HG03378 (cell line): ENCODE measurements around the gene ITGA2B.

Experiments
- ATAC-seq: cut with Tn5 transposase; IDR thresholded peaks from one replicate; pipeline ENCODE4 v1.9.1; 2021; ENCODE audit warnings: mild to moderate bottlenecking, moderate library complexity; ENCODE audit not compliant: unreplicated experiment

The ITGA2B gene

DNA sequence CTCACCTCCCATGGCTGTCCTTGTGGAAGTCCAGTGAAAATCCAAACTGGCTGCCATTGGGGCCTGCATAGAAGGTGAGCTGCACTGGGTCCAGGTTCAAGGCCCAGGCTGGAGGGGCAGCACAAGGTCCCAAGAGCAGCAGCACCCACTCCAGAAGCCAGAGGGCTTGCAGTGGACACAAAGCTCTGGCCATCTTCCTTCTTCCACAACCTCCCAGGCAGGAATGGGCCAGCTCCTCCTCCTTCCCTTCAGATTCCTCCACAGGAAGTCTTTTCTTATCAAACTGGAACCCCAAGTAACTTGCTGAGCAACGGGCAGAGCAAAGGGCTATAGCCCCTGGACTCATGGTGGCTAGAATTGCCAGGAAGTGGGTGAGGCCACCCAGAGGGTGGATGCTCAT, at the start of gene ITGA2B:
ITGA2B (minus strand) TSS at position 369 of the 400 bp plus-strand sequence; CDS start at position 193, 176 bp downstream.
- ATAC-seq = no peak

DNA sequence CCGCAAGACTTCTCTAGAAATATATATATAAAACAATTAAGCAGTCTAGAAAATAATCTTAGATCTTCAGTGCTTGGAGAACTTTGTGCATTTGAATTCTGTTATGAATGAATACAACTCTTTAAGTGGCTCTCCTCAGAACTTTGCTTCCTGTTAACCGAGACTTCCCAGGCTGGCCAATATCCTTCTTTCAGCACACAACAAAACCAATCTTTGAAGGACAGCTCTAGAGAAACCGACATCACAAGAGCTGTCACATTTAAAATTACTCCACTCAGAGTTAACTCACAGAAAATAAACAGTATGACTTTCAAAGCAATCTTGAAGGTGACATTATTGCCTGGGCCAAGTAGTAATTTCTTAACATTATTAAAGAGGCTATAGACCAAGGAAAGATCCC, 49.7 kb upstream of the ITGA2B start:
- ATAC-seq = no peak

DNA sequence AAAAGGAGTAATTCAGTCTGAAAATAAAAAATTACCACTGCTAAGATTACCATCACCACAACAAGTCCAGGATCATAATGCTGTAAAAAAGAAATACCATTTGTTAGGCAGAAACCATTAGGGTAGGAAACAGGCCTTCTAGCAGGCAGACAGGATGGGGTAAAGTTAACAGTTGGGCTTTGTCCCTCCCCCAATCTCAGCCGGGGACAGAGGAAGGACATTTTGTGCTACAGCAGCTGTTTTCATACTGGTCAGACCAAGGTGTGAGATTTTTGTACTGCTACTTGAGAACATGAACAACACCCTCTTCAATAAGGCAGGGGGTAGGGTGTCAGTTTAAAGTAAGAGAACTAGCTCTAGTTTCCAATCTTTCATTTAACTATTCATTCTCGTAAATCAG, 49.2 kb upstream of the ITGA2B start:
- no peak for ATAC-seq

DNA sequence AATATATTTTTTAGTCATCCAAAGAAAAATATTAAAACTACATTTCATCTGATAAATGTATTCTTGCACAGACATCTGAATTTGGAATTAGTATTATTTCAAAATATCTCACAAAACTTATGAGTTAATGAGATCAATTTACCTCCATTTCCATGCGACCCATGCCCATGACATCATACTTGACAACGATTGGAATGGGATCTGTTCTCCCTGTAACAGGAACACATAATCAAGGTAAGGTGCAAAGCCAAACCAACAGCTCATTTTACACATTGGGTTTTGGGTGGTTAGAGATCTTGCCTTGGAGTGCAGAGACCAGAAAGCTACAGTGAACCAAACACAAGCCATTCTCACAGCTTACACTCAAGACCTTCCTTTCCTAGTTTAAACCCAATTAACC, 46.9 kb upstream of the ITGA2B start:
- ATAC-seq = no peak

DNA sequence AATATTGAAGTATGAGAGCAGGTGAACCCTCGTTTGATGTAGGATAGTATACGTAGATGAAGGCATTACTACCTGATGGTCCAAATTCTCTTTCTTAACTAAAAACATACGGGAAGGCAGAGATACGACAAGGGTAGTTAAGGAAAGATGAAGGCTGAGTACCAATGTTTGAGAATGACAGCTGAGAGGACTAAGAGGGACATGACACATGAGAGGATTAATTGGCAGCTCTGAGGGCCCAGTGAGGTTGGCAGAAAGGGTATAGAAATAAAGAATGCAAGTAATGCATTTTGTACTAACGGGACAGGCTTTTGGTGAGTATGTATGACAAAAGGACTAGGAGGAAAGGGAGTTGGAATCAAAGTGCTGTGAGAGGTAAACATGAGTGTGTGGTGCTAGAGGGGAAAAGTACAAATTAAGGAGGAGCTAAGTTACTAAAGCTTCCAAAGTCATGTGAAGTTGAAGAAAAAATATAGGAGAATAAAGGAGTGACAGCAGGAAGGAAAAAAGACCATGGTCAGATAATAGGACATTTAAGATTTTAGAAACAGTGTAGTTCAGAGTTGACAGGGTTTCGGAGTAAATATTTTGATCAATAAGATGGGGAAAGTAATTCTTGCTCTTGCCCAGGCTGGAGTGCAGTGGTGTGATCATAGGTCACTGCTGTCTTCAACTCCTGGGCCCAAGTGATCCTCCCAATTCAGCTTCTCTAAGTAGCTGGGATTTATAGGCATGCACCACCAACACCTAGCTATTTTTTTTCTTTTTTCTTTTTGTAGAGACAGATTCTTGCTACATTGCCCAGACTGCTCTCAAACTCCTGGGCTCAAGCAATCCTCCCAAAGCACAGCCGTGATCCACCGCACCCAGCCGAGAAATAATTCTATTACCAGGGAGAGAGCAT, 43.1 kb upstream of the ITGA2B start:
- ATAC-seq = no peak

DNA sequence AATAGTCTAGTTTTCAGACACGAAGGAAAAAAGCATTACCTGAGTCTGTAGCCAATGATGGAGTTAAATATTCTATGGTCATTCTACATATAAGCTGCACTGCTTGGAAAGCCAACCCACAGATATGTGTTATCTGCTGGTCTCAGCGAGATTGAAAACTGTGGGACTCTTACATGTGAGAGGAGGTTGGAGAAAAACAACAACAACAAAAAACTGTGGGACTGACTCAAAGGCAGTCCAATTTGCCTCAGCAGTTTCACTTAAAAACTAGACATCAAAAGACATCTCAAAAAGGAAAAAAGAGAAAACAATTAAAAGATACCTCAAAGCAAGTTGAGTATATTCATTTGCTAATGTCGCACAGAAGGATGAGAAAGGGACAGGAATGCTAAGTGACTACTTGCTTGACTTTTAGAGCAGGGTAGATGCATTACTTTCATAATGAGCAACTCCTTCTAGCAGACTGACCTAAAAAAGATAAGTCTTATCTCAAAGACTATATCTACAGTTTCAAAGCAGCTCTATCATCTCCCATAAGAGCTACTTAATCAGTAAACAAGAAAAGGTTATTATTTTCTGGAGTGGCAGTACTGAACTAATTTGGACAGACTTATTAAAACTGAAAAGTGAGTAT, 35.5 kb upstream of the ITGA2B start:
- ATAC-seq = no peak

DNA sequence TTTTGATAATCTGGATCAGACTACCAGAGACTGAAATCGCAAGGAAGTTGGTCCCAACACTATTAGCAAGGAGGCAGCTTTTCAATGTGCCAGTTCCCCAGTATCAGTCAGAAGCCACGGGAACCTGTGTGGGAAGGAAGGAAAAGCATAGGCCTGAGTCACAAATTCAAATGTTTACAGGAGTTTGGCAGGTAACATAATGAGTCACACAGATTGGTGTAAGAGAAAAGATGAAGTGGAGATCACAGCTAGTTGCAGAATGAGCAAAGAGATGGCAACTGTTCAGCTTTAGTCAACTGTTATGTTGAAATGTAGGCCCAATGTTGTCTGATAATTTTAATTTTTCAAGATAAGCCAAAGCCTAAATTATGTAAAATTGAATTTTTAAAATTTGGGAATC, 28.1 kb upstream of the ITGA2B start:
- no peak for ATAC-seq

DNA sequence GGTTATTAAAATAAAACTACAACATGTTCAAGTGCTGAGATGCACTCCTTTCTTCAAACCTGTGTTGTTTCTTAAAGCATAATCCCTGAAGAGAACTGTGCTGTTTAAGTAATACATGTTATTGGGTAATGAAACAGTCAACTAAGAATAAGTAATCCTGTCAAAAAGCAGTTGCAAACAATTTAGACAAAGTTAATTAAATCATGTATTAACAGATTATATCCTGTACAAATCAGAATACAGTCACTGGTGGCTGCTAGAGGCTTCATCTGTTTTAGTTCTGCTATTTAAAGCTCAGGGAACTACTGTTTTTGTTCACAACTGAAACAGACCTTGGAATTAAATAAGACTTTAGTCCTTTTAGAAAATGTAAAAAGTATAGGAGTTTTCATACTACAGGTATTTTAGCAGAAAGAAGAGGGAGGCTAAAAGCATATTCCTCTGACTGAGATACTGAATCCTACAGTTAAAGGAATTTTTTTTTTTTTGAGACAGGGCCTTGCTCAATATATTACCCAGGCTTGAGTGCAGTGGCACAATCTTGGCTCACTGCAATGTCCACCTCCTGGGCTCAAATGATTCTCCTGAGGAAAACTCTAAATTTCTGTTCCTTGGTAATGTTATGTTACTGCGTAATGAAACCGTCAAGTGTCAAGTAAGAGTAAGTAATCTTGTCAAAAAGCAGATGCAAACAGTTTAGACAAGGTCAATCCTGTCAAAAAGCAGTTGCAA, 27.3 kb upstream of the ITGA2B start:
- ATAC-seq = no peak

DNA sequence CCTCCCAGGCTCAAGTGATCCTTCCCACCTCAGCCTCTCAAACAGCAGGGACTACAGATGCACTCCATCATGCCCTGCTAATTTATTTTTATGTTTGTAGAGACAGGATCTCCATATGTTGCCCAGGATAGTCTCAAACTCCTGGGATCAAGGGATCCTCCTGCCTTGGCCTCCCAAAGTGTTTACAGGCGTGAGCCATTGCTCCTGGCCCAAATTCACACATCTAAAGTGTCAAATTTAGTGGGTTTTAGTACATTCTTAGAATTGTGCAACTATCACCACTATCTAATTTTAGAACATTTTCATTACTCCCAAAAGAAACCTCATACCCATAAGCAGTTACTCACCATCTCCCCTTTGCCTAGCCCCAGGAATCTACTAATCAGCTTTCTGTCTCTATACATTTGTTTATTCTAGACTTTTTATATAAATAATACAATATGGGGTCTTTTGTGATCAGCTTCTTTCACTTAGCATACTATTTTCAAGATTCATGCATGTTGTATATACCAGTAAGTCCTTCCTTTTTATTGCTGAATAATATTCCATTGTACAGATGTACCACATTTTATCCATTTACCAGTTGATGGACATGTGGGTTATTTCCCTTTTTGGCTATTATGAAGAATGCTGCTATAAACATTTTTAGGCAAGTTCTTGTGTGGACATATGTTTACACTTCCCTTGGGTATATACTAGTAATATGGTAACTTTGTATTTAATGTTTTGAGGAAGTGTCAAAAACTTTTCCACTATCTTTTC, 25.1 kb upstream of the ITGA2B start:
- ATAC-seq = no peak

DNA sequence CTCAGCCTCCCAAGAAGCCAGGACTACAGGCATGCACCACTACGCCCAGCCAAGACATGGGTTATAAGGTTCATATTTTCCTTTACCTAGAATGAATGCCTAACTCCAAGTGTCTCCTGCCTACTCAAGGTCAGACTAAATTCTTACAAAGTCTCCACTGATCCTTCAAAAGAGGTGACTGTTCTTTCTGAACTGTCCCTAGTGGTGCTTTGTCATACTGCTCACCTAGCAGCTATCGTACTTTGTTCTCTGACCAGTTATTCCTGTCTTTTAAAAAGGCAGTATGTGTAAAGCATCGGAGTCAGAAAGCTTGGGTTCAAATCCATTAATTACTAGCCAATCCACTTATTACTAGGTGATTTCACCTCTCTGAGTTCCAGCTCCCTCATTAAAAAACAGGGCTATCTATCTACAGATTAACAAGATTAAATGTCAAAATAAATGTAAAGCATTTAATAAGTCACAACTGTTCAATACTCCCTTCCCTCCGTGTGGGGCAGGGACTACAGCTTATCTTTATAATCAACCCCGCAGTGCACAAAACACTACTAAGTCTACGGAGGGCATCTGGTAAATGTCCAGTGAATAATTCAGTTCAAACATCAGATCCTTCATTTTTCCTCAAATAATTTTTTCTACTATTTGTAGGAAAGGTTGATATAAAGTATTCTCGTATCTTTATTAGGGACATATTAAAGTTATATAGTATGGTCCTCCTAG, 20.0 kb upstream of the ITGA2B start:
- no peak for ATAC-seq

DNA sequence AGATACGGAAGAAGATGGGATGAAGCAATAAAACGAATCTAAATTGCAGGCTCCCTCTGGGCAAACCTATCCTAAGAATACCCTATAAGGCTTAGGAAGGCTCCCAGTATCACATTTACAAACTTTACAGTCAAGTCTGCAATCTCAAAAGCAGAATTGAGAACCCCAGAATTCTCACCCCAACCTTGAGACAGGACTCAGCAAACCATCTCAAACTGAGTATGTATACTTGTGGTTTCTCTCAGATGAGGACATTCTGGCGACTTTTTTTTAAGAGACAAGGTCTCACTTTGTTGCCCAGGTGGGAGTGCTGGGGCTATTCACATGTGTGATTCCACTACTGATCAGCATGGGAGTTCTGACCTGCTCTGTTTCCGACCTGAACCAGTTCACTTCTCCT, 19.3 kb upstream of the ITGA2B start:
- ATAC-seq = no peak

DNA sequence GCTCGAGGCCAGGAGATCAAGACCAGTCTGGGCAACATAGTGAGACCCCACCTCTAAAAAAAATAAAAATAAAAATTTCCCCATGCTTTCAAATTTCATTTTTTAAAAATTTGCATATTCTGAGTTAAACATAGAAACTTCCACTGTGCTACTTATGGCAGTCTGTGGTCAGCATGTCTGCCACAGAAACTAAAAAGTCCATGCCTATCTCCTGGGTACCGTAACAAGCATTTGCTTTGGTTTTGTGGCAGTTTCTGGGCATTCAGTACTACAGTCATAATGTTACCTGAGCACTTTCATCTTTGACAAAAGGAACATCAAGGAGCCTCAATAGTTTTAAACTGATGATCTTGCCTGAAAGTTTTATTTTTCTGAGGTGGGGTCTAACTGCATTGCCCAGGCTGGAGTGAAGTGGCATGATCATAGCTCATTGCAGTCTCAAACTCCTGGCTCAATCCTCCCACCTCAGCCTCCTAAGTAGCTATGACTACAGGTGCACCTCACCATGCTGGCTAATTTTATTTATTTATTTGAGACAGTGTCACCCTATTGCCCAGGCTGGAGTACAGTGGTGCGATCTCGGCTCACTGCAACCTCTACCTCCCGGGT, 13.2 kb upstream of the ITGA2B start:
- no peak for ATAC-seq

DNA sequence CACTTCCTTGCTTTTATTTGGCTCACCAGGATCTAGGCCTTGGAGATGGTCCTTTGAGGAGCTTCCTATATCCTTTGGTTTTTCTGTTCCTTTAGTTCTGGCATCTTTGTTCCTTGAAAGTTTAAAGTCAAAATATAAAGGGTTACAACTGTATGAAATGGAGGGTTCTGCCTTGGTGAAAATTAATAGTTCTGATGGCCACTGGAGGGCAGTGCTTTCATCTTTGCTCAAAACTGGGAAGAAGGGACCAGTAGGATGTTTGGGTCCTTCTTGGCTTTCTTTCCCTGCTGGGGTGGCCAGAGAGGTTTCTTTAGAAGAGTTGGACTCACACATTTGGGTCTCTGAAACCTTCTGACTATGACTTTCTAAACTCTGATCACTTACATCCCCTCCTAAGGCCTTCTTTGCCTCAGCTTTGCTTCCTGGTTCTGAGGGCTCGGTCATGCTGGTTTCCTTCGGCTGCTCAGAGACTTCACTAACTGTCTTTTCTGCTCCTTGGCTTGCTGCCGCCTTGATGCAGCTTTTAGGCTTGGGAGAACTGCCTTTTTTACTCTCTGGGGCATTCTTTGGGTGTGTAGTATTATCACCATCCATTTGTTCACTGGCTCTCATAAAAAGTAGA, 10.9 kb upstream of the ITGA2B start:
- ATAC-seq = no peak

DNA sequence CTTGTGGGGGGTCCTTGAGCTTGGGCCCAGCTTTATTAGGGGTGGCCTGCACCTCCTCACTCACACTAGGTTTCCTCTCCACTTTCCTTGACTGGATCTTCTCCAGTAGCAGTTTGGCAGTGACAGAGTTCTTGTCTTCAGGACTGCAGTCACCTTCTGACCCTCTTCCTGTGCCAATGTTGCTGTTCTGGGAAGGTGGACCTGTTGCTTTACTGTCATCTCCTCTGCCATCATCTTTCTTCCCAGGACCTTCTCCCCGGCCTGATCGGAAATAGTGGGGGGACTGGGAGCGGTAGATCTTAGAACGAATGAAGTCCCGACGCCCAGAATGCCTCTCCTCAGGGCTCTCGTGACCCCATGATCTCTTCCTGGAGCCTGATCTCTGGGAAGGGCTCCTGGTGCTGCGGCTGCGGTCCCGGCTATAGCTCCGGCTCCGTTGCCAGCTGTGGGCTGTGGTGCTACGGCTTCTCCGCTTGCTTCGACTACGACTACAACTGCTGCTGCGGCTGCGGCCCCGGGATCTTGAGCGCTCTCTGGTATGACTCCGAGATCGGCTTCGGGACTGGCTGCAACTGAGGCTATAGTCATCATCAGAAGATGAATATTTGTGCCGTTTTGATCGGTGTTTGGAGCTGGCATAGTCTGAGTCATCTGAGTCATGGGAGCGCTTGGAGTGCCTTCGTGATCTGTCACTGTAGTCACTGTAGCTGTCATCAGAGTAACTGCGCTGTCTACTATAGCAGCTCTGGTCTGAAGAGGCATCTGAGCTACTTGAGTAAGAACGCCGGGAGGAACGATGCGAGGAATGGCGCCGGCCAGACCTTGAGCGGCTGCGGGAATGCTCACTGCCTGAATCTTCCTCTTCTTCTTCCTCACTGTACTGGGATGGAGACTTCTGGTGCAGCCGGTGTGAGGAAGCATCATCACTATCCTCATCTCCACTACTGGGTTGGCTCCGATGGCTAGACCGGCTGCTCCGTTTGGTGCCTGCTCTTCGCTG, 9.5 kb upstream of the ITGA2B start:
- ATAC-seq = no peak

DNA sequence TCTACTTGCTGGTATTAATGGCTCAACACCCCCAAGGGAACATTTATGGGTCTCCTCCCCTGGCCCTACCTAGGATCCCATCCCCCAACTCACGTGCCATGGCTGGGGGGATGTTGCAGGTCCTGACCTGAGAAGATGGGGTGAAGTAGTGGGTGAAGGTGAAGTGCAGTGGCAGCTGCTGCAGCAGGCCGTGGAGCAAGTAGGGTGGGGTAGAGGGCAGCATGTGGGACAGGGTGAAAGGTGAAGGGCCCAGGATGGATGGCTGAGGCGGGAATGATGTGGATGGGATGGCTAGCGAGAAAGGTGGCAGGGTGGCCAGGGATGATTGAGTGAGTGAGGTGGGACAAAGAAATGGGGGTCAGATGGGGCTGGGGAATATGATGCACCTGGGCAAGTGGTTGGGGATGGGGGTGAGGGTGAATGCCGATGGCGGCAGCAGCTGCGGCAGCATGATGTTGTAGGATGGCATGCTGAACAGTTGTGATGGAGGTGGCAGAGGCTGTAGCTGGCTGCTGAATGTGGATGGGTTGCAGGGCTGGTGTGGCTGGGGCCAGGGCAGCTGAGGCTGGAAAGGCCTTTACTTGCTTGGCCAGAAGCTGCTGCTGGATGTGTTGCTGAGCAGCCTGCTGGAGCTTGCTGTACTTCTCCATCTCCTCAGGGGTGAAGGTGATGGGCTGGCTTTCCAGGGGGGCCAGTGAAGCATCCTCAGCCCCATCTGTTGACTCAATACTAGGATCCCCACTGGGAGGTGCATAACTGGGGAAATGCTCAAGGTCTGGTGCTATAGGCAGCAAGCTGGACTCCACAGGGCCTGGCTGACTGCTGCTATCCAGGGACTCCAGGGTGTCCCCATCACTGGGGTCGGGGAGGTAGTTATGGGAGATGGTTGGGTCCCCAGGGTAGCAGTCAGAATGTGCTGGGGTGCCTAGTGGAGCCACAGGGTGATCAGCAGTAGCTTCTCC, 8.3 kb upstream of the ITGA2B start:
- ATAC-seq = no peak

DNA sequence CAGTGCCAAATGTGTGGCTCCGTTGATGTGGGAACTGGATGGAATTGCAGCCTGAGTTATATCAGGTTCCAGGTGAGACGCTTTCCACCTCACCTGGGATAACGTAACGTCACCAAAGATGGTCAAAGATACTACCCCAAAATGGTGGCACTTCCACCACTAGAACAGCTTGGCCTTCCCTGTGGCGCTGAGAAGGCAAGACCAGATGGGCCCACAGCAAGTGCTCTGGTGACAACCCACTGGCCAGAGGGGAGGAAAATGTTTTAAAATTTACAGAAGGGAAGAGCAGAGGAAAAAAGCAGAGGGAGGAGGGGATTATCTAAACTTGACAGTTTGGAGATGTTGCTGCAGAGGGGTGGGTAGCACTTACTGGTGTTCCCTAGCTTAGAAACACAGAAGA, 7.5 kb upstream of the ITGA2B start:
- ATAC-seq = no peak

DNA sequence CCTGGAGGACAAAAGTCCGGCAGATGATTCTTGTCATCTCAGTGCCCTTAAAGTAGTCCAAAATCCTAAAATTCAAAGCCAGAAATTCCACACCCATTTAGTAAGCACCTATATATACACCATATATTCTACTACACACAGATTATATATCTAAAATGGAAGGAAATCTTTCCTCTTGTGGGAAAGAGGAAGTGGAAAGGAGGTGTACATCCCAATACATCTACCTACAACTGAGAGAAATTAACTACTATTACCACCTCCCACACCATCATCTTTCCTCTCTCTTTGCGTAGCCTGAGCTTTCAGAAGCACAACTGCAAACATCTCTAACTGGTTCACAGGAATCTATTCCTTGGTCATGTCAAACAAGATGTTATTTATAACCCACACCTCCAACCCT, 5.4 kb upstream of the ITGA2B start:
- ATAC-seq = no peak
